NCI-H524 (cell line): ENCODE measurements around the gene ATP5PF.
A peak's percentile ranks its signal among the peaks of the same experiment; 100 is the strongest.
"Not testable (repeated sequence)": the region's sequence is repeated elsewhere in the genome, so short reads cannot be mapped to it uniquely, and the experiment has no call there.

Source experiments
- DNase-seq, 2 experiments: peaks; one replicate each; lab custom pipeline; 2025; lab: John Stamatoyannopoulos, UW

ATP5PF gene

DNA sequence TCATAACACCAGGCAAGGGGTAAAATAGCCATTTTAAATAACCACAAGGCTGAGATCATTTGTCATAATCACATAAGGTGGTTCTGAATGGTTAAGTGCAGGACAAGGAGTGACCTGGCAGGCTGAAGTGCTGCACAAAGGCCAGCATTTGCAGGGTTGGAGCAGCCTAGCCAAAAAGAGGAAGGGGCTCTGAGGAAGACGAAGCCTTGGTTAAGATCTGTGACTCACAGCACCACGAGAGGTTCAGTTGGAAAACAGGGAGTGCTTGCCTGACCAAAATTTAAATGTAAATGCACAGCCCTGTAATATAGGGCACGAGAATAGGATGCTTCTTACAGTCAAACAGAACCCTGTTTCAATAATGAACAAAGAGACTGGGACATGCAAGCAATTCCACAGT lies 12.1 kb downstream of the ATP5PF start:
- no peak for DNase-seq

DNA sequence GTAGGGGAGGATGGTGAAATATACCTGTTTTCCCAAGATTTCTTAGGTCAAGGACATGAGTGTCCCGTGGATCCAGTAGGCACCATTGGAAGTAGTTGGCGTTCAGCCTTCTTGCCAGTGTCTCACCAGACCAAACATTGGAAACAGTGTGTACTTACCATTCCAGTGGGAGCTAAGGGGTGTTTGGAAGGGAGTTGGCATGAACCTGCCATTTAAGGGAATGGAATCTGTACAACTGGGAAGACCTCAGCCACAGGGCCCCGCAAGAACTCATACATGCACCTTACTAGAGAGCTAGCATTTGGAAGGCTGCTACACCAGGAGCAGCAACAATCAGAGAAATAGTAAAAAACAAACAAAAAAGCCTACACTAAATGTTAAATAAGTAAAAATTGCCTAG lies 12.7 kb downstream of the ATP5PF start:
- no peak for DNase-seq

DNA sequence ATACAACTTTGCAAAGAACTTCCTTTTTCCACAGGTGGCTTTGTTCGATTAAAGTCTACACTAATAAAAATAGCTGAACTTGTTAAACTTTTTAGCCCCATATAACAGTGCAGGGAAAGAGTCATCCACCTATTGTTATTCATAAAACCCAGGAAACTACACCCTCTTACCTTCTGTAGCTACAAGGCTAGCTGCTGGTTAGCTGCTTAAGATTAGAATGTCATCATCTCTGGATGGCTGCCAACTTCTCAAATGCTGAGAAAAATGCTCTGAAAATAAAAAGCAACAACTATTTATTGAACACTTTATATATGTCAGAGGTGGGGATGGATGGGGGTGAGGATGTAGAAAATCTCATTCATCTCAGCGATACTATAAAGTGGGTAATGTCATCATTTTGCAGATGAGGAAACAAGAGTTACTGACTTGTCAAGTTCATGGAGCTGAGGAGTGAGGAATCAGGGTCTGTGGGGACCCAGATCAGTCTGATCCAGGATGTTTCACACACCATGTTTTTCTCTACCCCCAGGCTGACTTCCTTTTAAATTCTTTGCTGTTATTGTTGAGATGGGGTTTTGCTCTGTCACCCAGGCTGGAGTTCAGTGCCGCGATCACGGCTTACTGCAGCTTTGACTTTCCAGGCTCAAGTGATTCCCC lies 17.1 kb downstream of the ATP5PF start:
- no peak for DNase-seq

DNA sequence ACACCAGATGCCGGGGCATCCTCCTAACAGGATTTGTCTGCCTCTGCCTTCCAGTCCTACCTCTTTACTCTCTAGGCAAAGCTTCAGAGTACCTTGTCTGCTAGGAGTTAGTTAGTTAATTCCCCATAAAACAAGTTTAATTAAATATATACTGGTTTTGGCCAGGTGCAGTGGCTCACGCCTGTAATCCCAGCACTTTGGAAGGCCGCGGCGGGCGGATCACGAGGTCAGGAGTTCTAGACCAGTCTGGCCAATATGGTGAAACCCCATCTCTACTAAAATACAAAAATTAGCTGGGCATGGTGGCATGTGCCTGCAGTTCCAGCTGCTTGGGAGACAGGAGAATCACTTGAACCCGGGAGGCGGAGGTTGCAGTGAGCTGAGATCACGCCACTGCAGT lies 20.6 kb downstream of the ATP5PF start:
- not testable (repeated sequence) for DNase-seq

DNA sequence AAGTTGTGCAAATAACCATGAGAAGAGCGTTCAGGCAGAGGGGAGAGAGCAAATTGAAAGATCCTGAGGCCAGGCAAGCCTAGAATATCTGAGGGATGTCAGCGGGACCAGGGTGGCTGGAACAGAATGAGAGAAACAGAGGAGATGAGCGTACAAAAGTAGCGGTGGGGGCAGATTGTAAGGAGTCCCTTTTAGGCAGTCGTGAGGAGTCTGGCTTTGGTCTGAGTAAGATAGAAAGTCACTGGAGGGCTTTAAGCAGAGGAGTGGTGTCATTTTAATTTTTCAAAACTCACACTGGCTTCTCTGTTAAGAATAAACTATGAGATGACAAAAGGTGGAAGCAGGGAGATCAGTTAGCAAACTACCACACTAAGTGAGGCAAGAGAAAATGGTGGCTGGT lies 24.2 kb downstream of the ATP5PF start:
- no peak for DNase-seq

DNA sequence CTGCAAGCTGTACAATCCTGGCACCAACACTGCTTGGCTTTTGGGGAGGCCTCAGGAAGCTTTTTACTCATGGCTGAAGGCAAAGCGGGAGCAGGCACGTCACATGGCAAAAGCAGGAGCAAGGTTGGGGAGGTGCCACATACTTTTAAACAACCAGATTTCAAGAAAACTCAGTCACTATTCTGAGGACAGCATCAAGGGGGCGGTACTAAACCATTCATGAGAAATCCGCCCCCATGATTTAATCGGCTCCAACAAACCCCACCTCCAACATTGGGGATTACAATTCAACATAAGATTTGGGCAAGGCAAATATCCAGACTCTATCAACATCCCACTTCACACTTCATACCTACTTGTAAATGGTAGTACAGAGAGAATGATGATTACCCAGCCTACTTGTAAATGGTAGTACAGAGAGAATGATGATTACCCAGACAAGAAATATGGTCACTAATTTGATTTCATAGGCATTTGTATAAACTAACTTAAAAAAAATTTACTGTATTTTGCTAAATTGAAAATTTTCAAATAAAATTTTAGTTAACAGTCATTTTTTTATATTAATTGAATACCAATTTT lies 24.9 kb downstream of the ATP5PF start:
- no peak for DNase-seq

DNA sequence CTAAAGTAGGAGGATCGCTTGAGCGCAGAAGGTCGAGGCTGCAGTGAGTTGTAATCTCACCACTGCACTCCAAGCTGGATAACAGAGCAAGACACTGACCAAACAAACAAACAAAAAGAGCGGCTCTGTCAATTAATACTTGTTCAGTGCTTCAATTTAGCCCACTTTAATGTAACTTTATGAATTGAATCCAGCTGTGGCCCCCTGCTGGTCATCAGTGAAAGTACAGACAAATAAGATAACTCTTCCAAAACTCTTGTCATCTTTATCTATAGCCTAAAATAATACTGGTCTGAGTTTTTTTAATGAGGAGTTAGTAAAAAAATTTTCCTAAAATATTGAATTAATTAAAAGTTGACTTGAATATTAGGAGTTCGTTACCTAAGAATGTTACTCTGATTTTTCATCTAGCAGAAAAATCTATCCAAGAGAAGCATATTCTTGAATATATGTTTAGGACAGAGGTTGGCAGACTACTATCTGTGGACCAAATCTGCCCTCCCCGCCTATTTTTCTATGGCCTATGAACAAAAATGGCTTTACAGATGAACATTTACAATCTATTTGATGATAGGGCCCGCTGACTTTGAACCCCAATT lies 26.1 kb downstream of the ATP5PF start:
- peak; percentile 15 to 54 for DNase-seq

DNA sequence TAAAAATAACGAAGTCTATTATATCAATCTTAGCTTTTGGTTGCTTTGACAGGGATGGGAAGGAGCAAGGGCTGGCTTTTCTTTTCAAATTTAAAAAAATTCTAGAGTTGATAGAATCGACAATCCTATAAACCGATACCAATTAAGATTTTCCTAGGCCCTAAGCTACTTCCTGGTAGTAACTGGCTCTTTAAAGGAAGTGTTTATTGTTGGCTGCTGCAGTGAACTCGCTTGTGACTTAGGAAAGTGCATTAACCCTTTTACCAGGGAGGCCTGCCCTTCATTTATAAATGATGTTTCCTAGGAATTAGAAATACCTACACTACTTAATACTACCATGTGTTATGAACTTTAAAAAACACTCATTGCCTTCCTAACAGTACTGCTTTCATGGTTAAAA lies 33.2 kb downstream of the ATP5PF start:
- DNase-seq, result no peak

DNA sequence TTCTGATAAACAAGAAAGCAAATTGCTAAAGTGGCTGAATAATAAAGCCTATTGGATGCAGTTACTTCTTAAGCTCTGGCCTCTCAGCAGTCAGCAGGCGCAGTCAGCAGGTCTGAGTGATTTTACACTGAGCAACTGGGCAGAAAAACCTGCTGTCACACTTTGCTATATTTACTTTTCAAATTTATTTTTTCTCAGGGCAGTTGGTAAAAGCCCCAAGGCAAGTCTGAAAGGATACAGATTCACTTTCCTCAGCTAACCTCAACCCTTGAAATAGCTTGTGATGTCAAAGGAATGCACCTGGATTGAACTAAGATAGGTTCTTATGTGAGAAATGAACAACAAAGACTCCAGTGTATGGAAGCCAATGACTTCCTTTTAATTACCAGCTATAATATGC lies 34.0 kb downstream of the ATP5PF start:
- DNase-seq, result no peak

DNA sequence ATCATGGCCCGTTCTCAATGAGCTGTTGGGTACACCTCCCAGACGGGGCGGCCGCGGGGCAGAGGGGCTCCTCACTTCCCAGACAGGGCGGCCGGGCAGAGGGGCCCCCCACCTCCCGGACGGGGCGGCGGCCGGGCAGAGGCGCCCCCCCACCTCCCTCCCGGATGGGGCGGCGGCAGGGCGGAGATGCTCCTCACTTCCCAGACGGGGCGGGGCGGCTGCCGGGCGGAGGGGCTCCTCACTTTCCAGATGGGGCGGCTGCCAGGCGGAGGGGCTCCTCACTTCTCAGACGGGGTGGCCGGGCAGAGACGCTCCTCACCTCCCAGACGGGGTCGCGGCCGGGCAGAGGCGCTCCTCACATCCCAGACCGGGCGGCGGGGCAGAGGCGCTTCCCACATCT lies 39.2 kb downstream of the ATP5PF start:
- DNase-seq, result not testable (repeated sequence)

DNA sequence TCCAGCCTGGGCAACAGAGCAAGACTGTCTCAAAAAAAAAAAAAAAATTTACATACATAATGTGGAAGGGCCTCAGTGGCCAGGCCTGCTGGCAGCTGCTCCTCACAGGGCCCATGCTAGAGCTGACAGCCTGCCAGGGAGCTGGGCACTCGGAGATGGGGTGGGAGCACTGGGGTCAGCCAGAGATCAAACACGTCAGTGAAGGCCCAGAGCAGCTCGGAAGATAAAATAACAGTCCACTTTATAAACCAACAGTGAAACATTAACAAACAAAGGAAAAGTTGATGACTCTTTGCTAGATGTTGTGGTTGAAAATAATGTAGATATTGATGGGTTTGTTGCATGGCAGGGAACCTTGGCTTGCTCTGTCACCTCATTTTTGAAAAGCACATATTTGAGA lies 42.7 kb downstream of the ATP5PF start:
- no peak for DNase-seq

DNA sequence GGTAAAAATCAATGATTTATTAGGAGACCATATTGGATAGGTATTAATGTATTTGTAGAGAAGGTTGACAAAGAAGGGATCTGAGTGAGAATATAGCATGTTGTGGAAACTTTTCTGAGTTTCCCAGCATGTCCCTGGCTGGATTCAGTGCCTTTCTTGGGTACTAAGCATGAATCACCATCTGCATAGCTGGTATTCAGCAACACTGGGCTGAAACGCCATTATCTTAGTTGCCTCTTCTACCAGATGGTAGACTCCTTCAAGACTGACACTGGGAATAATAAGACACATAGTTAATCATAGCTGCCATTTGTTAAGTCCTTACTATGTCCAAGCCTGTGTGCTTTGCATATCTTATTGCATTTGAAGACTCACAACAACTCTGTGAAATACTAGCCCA lies 45.5 kb downstream of the ATP5PF start:
- peak; percentile 16 to 85 for DNase-seq

DNA sequence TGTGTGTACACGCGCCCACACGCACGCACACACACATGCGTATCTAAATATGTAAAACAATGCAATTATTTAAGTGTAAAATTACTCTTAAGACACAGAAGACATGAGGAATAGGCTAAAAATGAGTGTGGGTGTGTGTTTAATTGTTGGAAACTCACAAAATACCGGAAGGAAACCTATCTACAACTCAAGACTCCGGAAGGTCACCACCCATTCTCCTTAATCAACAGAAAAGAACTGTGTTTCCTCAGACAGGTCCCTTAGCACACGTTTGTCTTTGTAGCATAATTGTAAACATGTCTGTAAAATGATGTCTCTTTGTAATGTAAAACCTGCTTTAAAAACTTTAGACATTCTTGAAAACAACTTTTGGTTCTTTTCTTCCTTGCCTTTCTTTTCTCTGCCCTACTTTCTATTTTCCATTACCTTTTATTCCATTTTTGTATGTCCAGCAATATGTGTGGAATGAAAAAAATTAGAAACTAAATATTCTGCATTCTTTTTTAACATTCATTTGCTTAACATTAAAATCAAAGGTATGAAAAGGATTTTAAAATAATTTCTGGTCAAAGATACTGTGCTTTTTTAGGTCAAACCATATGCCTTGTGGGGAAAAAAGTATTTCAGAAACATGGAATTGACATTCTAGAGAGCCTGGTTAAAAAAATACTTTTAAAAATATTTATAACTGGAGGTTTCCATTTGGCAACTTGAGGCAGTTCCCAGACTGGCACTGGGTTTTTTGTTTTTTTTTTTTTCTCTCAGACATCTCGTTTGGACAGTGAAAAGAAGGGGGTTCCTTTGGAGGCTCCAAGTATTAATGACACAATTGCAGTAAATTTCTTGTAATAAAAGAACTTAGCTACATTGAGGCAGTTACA lies 46.2 kb downstream of the ATP5PF start:
- DNase-seq, result no peak

DNA sequence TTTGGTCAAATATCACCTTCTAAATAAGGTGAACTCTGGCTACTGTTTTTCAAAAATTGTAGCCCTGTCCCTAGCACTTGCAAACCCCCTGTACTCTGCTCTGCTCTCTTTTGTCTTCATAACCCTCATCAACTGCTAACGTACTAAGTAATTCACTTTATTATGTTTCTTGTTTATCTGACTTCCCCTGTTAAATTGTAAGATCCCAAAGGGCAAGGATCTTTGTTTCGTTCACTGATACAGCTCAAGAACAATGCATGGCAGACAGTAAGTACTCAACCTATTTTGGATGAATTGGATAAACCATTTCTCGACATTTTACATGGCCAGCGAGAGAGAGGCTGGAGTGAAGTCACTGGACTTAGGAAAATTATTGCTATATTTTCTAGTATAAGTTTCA lies 46.9 kb downstream of the ATP5PF start:
- DNase-seq, result no peak

DNA sequence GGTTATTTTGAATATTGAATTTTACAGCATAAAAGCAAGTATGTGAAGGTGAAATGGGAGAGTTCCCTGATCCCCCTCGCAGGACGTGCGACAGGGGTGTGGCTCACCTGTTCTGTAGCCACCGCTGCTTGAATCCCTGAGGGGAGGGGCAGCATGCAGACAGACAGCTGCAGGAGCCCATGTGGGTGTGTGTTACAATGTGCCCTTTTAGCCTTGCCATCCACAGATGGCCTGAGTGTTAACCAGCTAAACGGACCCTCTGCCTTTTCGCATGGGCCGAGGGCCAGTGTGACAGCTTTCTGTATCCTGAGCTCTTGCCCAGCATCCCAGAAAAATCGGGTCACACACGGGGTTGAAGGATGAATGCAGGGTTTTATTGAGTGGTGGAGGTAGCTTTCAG lies 52.3 kb downstream of the ATP5PF start:
- no peak for DNase-seq

DNA sequence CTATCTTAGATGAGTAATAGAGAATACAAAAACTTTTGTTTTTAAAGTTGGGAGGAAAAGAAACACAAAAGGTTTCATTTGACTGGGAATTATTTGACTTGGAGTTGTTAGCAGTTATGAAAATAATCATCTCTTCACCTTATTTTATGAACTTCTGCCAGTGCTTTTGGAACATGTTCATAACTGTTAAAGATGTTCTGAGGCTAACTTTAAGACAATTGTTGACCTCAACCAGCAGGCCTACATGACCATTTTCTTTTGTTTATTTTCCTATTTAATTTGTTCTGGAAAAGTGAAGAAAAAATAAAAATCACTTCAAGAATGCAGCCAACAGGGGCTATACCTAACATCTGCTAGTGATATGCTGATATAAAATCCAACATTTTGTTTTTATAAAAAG lies 58.3 kb downstream of the ATP5PF start:
- DNase-seq, result no peak
